Lung (tissue), 12 donors: Measurements from ENCODE around the gene ZNF234. TPM values are rescaled to one million over a fixed set of nuclear protein-coding genes. Genes with fewer than 3 reads are reported as not detected.
"Not testable (repeated sequence)": the region's sequence is repeated elsewhere in the genome, so short reads cannot be mapped to it uniquely, and the experiment has no call there.

Experiments
- ATAC-seq: fragments of 200-7000 bp; cut with Tn5 transposase; one replicate; pipeline ENCODE4 v1.9.1; 2020; ENCODE audit warnings: moderate number of reproducible peaks; ENCODE audit not compliant: insufficient read depth, low FRiP score
- DNase-seq, 3 donors: peaks; one replicate each; pipeline ENCODE4 v3.0.0-alpha.2; 2013 to 2017
- H3K27ac ChIP-seq, 2 donors: one replicate each; pipeline ENCODE4 v1.5.1; 2013; ENCODE audit warnings: mild to moderate bottlenecking in 2 of 2, moderate library complexity in 2 of 2, control low read depth in 1 of 2, inconsistent platforms in 1 of 2, low read depth in 1 of 2, low read length in 1 of 2
- H3K27me3 ChIP-seq, 3 donors: one replicate each; pipeline ENCODE4 v1.5.1; 2013; ENCODE audit warnings: low read length in 2 of 3; ENCODE audit not compliant: control insufficient read depth in 3 of 3, insufficient read depth in 3 of 3
- H3K36me3 ChIP-seq, 4 donors: one replicate each; pipeline ENCODE4 v1.5.1; 2013; ENCODE audit warnings: low read length in 4 of 4, mild to moderate bottlenecking in 1 of 4, moderate library complexity in 1 of 4; ENCODE audit not compliant: control insufficient read depth in 4 of 4, insufficient read depth in 4 of 4
- H3K4me1 ChIP-seq, 5 donors: one replicate each; pipeline ENCODE4 v1.5.1; 2013; ENCODE audit warnings: low read length in 5 of 5, mild to moderate bottlenecking in 2 of 5, moderate library complexity in 1 of 5; ENCODE audit not compliant: control insufficient read depth in 5 of 5, insufficient read depth in 5 of 5
- H3K4me3 ChIP-seq: one replicate; pipeline ENCODE4 v1.5.1; 2013; ENCODE audit warnings: mild to moderate bottlenecking, control low read depth, moderate library complexity
- H3K9ac ChIP-seq, 2 donors: one replicate each; pipeline ENCODE4 v1.5.1; 2013; ENCODE audit warnings: low read length in 2 of 2, control low read depth in 1 of 2; ENCODE audit not compliant: insufficient read depth in 1 of 2
- H3K9me3 ChIP-seq, 4 donors: one replicate each; pipeline ENCODE4 v1.5.1; 2013; ENCODE audit warnings: low read length in 3 of 4, mild to moderate bottlenecking in 1 of 4, moderate library complexity in 1 of 4; ENCODE audit not compliant: control insufficient read depth in 4 of 4, insufficient read depth in 3 of 4
- WGBS, 2 donors: extraction: QIAGEN DNeasy Blood & Tissue Kit; methylation state at CpG; one replicate each; pipeline ENCODE4 v1.1.7; 2013; 5-methylcytosine and 5-hydroxymethylcytosine counted together
- polyA plus RNA-seq, 2 donors: library from polyadenylated mRNA; stranded (reverse); fragments of 200-250 nt; gene quantifications; one replicate each; pipeline ENCODE4 v1.2.1, GENCODE V29; 2013
- total RNA-seq, 2 donors: library from RNA; depleted of rRNA in 1 of 2; stranded (reverse); fragments of >200 nt in 1 of 2; gene quantifications; one replicate each; pipeline ENCODE4 v1.2.1, GENCODE V29; 2014 to 2021
- TF ChIP-seq, protein P1 (sequence below): IDR thresholded peaks from 2 replicates; pipeline ENCODE4 v1.5.1; 2012; ENCODE audit warnings: mild to moderate bottlenecking; ENCODE audit errors: control extremely low read depth, extremely low read depth
- donor health status: control.
- donor health status: control.
- donor health status: Bipolar disorder and iron deficiency.
- donor health status: healthy.
- donor health status: DM: yes; HTN: yes; CAD: no.

The ZNF234 gene
- total and polyA plus RNA-seq, 4 donors = 2.6 to 16.2 (median 6.5) TPM

DNA sequence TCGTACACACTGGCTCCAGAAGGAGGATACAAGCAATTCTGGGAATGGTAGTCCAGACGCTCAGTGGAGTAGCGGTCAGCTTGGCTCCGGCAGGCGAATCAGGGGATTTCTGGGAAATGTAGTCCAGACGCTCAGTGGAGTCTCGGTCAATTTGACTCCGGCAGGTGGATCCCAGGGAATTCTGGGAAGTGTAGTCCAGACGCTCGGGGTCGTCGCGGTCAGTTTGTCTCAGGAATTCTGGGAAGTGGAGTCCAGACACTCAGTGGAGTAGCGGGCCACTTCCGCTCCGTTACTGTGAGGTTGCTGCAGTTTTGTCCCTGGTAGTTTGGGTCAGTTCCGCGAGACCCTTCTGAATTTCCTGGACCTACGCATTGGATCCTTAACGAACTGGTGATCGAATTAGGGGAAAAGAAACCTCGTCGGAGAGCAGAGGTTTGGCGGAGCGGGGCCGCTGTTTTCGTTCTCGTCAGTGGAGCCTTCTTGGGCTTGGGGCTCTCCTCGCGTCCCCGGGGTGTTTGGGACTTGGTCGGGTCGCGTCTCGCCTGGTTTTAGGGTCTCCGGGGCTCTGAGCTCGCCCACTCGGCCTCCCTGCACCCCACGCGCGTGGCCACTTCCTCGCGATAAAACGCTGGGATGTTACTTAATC is 28.1 kb upstream of the ZNF234 start, which contains the start of gene ZNF225:
Gene ZNF225 (plus strand): TSS at position 262 of the 646 bp plus-strand sequence. CDS start 2,429 bp downstream, outside the sequence.
- WGBS, 2 donors = 0% methylated on average over 44 of the region's 44 CpGs
- Histone ChIP-seq H3K9ac (peak within 1 kb of the TSS; percentile 73 to 83), H3K4me3 (peak within 1 kb of the TSS; percentile 96), H3K36me3 (peaks cover 9 to 18% (median 11%) of the 10 kb centered on the region in 4 donors), H3K27me3 (no peaks in the 10 kb centered on the region), H3K27ac (peak within 1 kb of the TSS; percentile 76 to 85), H3K9me3 (peaks cover 0 to 6% (median 3%) of the 10 kb centered on the region in 4 donors), H3K4me1 (peaks cover 0 to 7% (median 1%) of the 10 kb centered on the region in 5 donors)
- DNase-seq (peak; percentile 98 to 100 (median 100)), ATAC-seq (peak; percentile 97)
- TF ChIP-seq, protein P1, sequence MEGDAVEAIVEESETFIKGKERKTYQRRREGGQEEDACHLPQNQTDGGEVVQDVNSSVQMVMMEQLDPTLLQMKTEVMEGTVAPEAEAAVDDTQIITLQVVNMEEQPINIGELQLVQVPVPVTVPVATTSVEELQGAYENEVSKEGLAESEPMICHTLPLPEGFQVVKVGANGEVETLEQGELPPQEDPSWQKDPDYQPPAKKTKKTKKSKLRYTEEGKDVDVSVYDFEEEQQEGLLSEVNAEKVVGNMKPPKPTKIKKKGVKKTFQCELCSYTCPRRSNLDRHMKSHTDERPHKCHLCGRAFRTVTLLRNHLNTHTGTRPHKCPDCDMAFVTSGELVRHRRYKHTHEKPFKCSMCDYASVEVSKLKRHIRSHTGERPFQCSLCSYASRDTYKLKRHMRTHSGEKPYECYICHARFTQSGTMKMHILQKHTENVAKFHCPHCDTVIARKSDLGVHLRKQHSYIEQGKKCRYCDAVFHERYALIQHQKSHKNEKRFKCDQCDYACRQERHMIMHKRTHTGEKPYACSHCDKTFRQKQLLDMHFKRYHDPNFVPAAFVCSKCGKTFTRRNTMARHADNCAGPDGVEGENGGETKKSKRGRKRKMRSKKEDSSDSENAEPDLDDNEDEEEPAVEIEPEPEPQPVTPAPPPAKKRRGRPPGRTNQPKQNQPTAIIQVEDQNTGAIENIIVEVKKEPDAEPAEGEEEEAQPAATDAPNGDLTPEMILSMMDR = no peak

DNA sequence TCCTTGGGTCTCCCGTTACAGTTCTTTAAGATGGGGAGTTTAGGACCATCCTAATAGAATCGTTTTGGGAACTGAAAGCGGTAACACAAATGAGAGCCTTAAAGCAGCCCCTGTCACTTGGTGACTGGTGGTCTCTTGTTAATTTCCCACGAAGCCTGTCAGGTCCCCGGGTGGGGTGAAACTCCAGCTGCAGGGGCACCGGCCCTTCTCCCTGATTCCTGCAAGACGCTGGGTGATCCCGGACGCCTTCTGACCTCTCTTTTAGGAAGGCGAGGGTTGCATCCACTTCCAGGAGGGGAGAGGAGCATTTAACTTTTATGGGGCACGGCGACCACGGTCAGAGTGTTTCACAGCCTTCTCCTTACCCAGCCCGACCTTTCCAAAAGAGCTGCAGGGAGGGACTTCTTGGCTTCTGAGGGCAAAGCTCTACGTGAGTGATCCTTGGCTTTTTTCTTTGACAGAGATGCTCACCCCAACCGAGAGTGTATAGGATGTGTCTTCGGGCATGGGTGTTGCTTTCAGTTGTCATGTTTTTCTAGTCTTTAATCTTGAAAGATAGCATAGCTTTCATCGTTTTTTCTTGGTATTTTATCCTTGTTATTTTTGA is 27.5 kb upstream of the ZNF234 start:
- peaks cover 11 to 18% (median 13%) of the 10 kb centered on the region in 4 donors for H3K36me3 ChIP-seq
- H3K27ac ChIP-seq = peak overlapping the region; percentile 76 to 85
- 4 to 6% methylated on average over 18 of the region's 18 CpGs for WGBS, 2 donors
- H3K9ac ChIP-seq = peak overlapping the region; percentile 73 to 80
- no peak for ATAC-seq
- H3K4me1 ChIP-seq = peaks cover 0 to 7% (median 1%) of the 10 kb centered on the region in 5 donors
- H3K27me3 ChIP-seq = no peaks in the 10 kb centered on the region
- DNase-seq = peak in 1 of 3 donors; percentile 12
- TF ChIP-seq, protein P1 = no peak
- peak overlapping the region; percentile 96 for H3K4me3 ChIP-seq
- H3K9me3 ChIP-seq = peaks cover 0 to 6% (median 0%) of the 10 kb centered on the region in 4 donors

DNA sequence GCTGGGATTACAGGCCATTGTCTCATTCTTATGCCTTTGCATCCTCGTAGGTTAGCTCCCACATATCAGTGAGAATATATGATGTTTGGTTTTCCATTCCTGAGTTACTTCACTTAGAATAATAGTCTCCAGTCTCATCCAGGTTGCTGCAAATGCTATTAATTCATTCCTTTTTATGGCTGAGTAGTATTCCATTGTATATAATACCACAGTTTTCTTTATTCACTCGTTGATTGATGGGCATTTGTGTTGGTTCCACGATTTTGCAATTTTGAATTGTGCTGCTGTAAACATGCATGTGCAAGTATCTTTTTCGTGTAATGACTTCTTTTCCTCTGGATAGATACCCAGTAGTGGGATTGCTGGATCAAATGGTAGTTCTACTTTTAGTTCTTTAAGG is 20.2 kb upstream of the ZNF234 start:
- H3K9ac ChIP-seq, H3K27me3 ChIP-seq, ATAC-seq, H3K4me1 ChIP-seq, H3K27ac ChIP-seq, DNase-seq, H3K4me3 ChIP-seq: not testable (repeated sequence)
- Histone ChIP-seq H3K9me3 (peaks cover 0 to 10% (median 7%) of the 10 kb centered on the region in 4 donors), H3K36me3 (peaks cover 20 to 54% (median 36%) of the 10 kb centered on the region in 4 donors)
- 95 to 96% methylated on average over 4 of the region's 4 CpGs for WGBS, 2 donors

DNA sequence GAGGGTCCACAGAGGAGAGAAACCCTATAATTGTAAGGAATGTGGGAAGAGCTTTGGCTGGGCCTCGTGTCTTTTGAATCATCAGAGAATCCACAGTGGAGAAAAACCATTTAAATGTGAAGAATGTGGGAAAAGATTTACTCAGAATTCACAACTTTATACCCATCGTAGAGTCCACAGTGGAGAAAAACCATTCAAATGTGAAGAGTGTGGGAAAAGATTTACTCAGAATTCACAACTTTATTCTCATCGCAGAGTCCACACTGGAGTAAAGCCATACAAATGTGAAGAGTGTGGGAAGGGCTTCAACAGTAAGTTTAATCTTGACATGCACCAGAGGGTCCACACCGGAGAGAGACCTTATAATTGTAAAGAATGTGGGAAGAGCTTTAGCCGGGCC is 9.4 kb upstream of the ZNF234 start:
- H3K9ac ChIP-seq = no peak overlapping the region
- H3K27me3 ChIP-seq = no peaks in the 10 kb centered on the region
- H3K4me3 ChIP-seq = no peak overlapping the region
- ATAC-seq (no peak), DNase-seq (no peak)
- no peak overlapping the region for H3K27ac ChIP-seq
- TF ChIP-seq, protein P1 = no peak
- no peaks in the 10 kb centered on the region for H3K4me1 ChIP-seq
- peaks cover 13 to 23% (median 21%) of the 10 kb centered on the region in 4 donors for H3K9me3 ChIP-seq
- 97 to 98% methylated on average over 5 of the region's 5 CpGs for WGBS, 2 donors
- H3K36me3 ChIP-seq = peaks cover 7 to 50% (median 40%) of the 10 kb centered on the region in 4 donors
